GM12801 (cell line): Measurements from ENCODE around the gene PPP4R4.

Experiments used
- CTCF ChIP-seq: IDR thresholded peaks from one replicate; pipeline ENCODE4 v1.5.1; 2011; ENCODE audit warnings: control low read depth; ENCODE audit not compliant: insufficient read length; ENCODE audit errors: extremely low read depth

Gene PPP4R4

GRCh38 chr14:94317259-94317658, 143.1 kb downstream of the PPP4R4 start:
- no peak for TF ChIP-seq CTCF

- no peak for TF ChIP-seq CTCF
These were observed 146.1 kb downstream of the PPP4R4 start for GRCh38 chr14:94320243-94320642.

GRCh38 chr14:94321421-94322271, 147.5 kb downstream of the PPP4R4 start:
- TF ChIP-seq CTCF, result no peak

- TF ChIP-seq CTCF, result no peak
These were observed 148.8 kb downstream of the PPP4R4 start, which contains the start of gene SERPINA6 for GRCh38 chr14:94322648-94323570. Gene SERPINA6, minus strand, starts transcription at chr14:94323336. Its CDS starts 8,688 bp downstream, at chr14:94314648.

GRCh38 chr14:94328196-94328595, 154.1 kb downstream of the PPP4R4 start:
- TF ChIP-seq CTCF, result no peak
